GM12801 (cell line): ENCODE data around the gene GP9.

Source experiments
- CTCF ChIP-seq: IDR thresholded peaks from one replicate; pipeline ENCODE4 v1.5.1; 2011; ENCODE audit warnings: control low read depth; ENCODE audit not compliant: insufficient read length; ENCODE audit errors: extremely low read depth

Gene GP9

GRCh38 chr3:129036222-129037092 is 24.1 kb upstream of the GP9 start:
- no peak for TF ChIP-seq CTCF

- no peak for TF ChIP-seq CTCF
Observed at GRCh38 chr3:129037093-129037419, 23.5 kb upstream of the GP9 start.

- no peak for TF ChIP-seq CTCF
Observed at GRCh38 chr3:129038121-129038855, 22.3 kb upstream of the GP9 start.

GRCh38 chr3:129039271-129040038 is 21.1 kb upstream of the GP9 start:
- no peak for TF ChIP-seq CTCF

- TF ChIP-seq CTCF, result no peak
Observed at GRCh38 chr3:129040039-129040336, 20.6 kb upstream of the GP9 start.

GRCh38 chr3:129040579-129041300 is 19.8 kb upstream of the GP9 start:
- TF ChIP-seq CTCF, result no peak

GRCh38 chr3:129045675-129046036 is 14.9 kb upstream of the GP9 start:
- TF ChIP-seq CTCF, result no peak
